Ovary (tissue), 9 donors: ENCODE measurements around the gene SEMA4B. TPM values are rescaled to one million over a fixed set of nuclear protein-coding genes. Genes with fewer than 3 reads are reported as not detected.

ENCODE experiments used
- DNase-seq, 5 donors: peaks; one replicate each; pipeline ENCODE4 v3.0.0-alpha.2; 2019 to 2020
- H3K27ac ChIP-seq, 2 donors: fragments of 200-600 bp; one replicate each; pipeline versions ENCODE4 v1.5.1 to v1.8.0; 2019 to 2022
- H3K27me3 ChIP-seq: fragments of 200-600 bp; one replicate; pipeline ENCODE4 v1.8.0; 2022
- H3K36me3 ChIP-seq: fragments of 200-600 bp; sonication (generic); one replicate; pipeline ENCODE4 v1.5.1; 2019
- H3K4me1 ChIP-seq: one replicate; pipeline ENCODE4 v1.8.1; 2013; ENCODE audit warnings: mild to moderate bottlenecking, moderate library complexity; ENCODE audit not compliant: insufficient read depth
- H3K4me3 ChIP-seq: fragments of 200-600 bp; sonication (generic); one replicate; pipeline ENCODE4 v1.5.1; 2017
- H3K9me3 ChIP-seq, 2 donors: fragments of 200-600 bp in 1 of 2; sonication (generic) in 1 of 2; one replicate each; pipeline versions ENCODE4 v1.5.1 to v1.8.1; 2013 to 2019; ENCODE audit warnings: mild to moderate bottlenecking in 1 of 2, moderate library complexity in 1 of 2
- EP300 ChIP-seq: sonication (generic); formaldehyde crosslinking; IDR thresholded peaks from one replicate; pipeline ENCODE4 v1.6.1; 2017; ENCODE audit warnings: antibody characterized with exemption
- POLR2A ChIP-seq: fragments of 450-650 bp; IDR thresholded peaks from one replicate; pipeline ENCODE4 v1.6.1; 2017; ENCODE audit warnings: antibody characterized with exemption, mild to moderate bottlenecking, moderate library complexity
- WGBS, 3 donors: extraction: QIAGEN DNeasy Blood & Tissue Kit in 1 of 3; methylation state at CpG; one replicate each; pipeline versions ENCODE4 v1.1.5 to v1.1.7; 2013 to 2017; 5-methylcytosine and 5-hydroxymethylcytosine counted together
- intact Hi-C, 4 donors: fragments of 100-400 bp; cut with DNase I; formaldehyde crosslinking; loops; one replicate each; pipeline versions ENCODE4 v1.11.0 to v1.15.1; 2022 to 2023
- polyA plus RNA-seq, 2 donors: library from polyadenylated mRNA; stranded (reverse); fragments of 200-250 nt in 1 of 2; fragments of 350-450 nt in 1 of 2; fragmentation: Illumina TruSeq in 1 of 2; extraction: RNeasy Lipid Tissue Mini Kit (QIAGEN cat#74804) in 1 of 2; gene quantifications; one replicate each; pipeline ENCODE4 v1.2.3, GENCODE V29; 2013 to 2014
- total RNA-seq, 7 donors: library from RNA; depleted of rRNA in 2 of 7; stranded (reverse); fragments of >200 nt in 2 of 7; fragmentation: NEBNext Ultra II Directional in 3 of 7; extraction: Animal tissue kit (Norgen Biotek cat#: 25700) in 3 of 7; gene quantifications; one replicate each; pipeline versions ENCODE4 v1.1.0 to v1.2.4, GENCODE V29; 2016 to 2023
- TF ChIP-seq, protein P1 (sequence below), 3 donors: fragments of 450-650 bp in 2 of 3; fragments of 200-600 bp in 1 of 3; IDR thresholded peaks; one replicate each; pipeline versions ENCODE4 v1.5.1 to v1.8.0; 2016 to 2022; ENCODE audit warnings: antibody characterized with exemption in 3 of 3, mild to moderate bottlenecking in 1 of 3
- donor health status: DM: no; HTN: no; CAD: no; lungs with moderate emphysema.
- donor health status: DM: no; HTN: no; CAD: no.
- donor health status: Bipolar disorder and iron deficiency.
- donor health status: DM: yes; HTN: yes; CAD: no.
- donor health status: DM: no; HTN: no; CAD: no.
- donor health status: DM: yes; HTN: yes; CAD: no.

SEMA4B gene
- total and polyA plus RNA-seq, 9 donors: 12.4 to 83.8 (median 33.2) TPM

DNA sequence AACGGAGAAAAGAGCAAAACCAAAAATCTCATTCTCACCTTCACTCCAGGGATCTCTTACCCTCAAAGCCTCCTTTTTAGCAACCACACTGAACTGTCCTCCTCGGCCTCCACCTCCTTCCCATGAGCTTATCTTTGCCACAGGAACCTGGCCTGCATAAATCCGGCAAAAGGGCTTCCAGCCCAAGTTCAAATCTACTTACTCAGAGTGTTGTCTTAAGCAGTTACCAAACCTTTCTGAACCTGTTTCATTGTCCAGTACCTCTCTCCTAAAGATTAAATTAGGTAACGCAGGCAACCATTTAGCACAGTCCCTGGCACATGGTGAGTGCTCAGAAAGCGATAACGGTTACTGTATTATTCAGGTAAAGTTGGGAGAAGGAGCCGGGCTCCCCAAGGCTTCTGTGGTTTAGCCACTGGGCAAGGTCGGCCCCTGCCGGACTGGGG lies 31.8 kb downstream of the SEMA4B start:
- Histone ChIP-seq H3K4me1 (peaks cover 4% of the 10 kb centered on the region), H3K27ac (peak overlapping the region; percentile 47 to 77), H3K27me3 (no peaks in the 10 kb centered on the region), H3K9me3 (no peaks in the 10 kb centered on the region), H3K4me3 (peak overlapping the region; percentile 66), H3K36me3 (no peaks in the 10 kb centered on the region)
- TF ChIP-seq EP300: no peak
- TF ChIP-seq, protein P1, sequence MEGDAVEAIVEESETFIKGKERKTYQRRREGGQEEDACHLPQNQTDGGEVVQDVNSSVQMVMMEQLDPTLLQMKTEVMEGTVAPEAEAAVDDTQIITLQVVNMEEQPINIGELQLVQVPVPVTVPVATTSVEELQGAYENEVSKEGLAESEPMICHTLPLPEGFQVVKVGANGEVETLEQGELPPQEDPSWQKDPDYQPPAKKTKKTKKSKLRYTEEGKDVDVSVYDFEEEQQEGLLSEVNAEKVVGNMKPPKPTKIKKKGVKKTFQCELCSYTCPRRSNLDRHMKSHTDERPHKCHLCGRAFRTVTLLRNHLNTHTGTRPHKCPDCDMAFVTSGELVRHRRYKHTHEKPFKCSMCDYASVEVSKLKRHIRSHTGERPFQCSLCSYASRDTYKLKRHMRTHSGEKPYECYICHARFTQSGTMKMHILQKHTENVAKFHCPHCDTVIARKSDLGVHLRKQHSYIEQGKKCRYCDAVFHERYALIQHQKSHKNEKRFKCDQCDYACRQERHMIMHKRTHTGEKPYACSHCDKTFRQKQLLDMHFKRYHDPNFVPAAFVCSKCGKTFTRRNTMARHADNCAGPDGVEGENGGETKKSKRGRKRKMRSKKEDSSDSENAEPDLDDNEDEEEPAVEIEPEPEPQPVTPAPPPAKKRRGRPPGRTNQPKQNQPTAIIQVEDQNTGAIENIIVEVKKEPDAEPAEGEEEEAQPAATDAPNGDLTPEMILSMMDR (IDR thresholded peaks at IDR 0.05): peak in 2 of 3 donors; percentile 15 to 51
- 10 to 11% (median 11%) methylated on average over 9 of the region's 9 CpGs for WGBS, 3 donors
- DNase-seq: no peak
- intact Hi-C loops: loop anchor here in 1 of 4 donors (5.0 kb wide), 1 partner anchor 71 kb away; no protein-coding TSS in a partner anchor

DNA sequence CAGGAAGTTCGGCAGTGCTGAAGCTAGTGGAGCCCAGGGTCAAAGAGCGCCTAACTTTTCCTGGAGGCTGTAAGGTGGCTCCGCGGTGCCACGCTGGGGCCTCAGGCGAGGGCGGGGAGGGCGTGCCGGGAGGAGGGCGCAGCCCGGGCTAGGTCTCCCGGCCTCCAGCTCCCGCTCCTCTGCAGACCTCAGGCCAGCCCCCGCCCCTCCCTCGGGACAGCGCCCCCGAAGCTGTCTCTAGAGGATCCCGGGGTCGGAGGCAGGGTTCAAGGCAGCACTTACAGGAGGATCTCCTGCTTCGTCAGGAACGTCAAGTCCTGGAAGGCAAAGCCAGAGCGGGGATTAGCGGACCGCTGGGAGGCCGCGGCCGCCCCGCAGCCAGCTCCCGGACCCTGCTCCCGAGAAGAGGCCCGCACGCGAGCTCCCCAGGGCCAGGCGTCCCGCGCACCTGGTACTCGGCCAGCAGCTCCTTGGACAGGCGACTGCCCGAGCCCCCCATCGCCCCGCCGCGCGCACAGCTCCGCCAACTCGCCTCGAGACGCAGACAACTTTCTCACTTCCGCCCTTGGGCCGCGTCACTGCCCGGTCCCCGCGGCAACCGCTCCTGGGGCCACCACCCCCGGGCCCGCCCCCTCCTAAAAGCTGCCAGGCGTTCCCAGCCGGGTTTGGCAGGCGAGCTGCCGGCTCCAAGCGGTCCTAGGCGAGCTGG lies 32.4 kb downstream of the SEMA4B start, which contains the start of gene CIB1:
CIB1 (minus strand) TSS at position 555 of the 709 bp plus-strand sequence; CDS start at position 499, 56 bp downstream.
- Histone ChIP-seq H3K36me3 (no peaks in the 10 kb centered on the region), H3K4me1 (peaks cover 4% of the 10 kb centered on the region), H3K4me3 (peak within 1 kb of the TSS; percentile 78), H3K27me3 (no peaks in the 10 kb centered on the region), H3K27ac (peak within 1 kb of the TSS; percentile 74 to 77), H3K9me3 (no peaks in the 10 kb centered on the region)
- intact Hi-C loops: loop anchor here in 1 of 4 donors (5.0 kb wide), 1 partner anchor 71 kb away; no protein-coding TSS in a partner anchor
- DNase-seq: peak; percentile 97 to 99 (median 98)
- no peak for TF ChIP-seq EP300
- TF ChIP-seq POLR2A: peak; percentile 59
- TF ChIP-seq, protein P1 (IDR thresholded peaks at IDR 0.05): peak in 2 of 3 donors; percentile 3 to 46
- WGBS, 3 donors: 0 to 1% (median 0%) methylated on average over 39 to 63 of the region's 63 CpGs

DNA sequence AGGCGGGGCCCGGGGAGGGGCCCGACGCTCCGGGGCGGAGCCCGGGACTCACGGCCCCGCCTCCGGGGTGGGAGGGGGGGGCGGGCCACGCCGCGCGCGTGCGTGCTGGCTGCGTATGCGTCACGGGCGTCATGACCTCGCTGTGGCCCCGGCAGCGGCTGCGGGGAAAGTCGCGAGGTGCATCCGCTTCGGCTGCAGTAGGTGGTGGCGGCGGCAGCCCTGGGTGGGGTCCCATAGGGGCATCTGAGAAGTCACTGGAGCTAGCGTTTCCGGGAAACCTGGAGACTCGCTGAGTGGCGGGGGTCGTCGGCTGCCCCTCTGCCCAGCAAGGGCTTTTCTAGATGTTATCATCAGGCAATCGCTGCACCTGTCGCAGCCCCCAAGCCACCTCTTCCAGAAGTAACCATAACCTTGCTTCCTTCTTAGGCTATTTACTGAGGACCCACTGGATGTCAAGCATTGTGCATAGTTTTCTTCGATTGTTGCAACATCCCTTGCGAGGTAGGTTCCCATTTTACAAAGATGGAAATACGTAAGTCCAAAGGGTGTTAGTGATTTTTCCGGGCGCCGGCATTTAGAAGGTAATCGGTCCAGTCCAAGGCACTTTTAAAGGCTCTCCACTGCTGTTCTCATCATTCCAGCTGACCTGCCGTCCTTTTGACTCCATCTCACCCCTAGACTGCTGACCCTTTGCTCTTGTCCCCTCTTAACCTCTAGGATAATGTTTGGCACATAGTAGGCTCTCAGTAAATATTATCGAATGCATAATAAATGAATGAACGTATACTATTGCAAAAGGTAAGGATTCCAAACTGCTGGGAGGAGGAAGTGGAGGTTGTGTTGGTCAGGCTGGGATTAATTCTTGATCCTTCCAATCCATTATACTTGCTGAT lies 33.2 kb downstream of the SEMA4B start, which contains the start of gene GDPGP1:
GDPGP1 (plus strand) TSS at position 114 of the 893 bp plus-strand sequence. CDS start 6,700 bp downstream, outside the sequence.
- Histone ChIP-seq H3K36me3 (no peaks in the 10 kb centered on the region), H3K27ac (peak within 1 kb of the TSS; percentile 74 to 77), H3K9me3 (no peaks in the 10 kb centered on the region), H3K4me3 (peak within 1 kb of the TSS; percentile 78), H3K4me1 (peaks cover 4% of the 10 kb centered on the region), H3K27me3 (no peaks in the 10 kb centered on the region)
- 3 to 9% (median 4%) methylated on average over 28 to 49 of the region's 49 CpGs for WGBS, 3 donors
- peak; percentile 34 for TF ChIP-seq POLR2A
- TF ChIP-seq, protein P1 (IDR thresholded peaks at IDR 0.05): no peak
- TF ChIP-seq EP300: no peak
- no peak for DNase-seq
- intact Hi-C loops: loop anchor here in 1 of 4 donors (5.0 kb wide), 1 partner anchor 72 kb away; no protein-coding TSS in a partner anchor

DNA sequence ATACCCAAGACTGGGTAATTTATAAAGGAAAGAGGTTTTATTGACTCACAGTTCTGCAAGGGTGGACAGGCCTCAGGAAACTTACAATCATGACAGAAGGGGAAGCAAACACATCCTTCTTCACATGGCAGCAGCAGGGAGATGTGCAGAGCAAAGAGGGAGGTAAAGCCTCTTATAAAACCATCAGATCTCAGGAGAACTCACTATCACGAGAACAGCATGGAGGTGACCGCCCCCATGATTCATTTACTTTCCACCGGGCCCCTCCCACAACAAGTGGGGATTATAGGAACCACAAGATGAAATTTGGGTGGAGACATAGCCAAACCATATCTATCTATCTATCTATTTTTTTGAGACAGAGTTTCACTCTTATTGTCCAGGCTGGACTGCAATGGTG lies 38.2 kb downstream of the SEMA4B start:
- intact Hi-C loops: no loop called here
- H3K4me3 ChIP-seq: no peak overlapping the region
- no peak for TF ChIP-seq POLR2A
- TF ChIP-seq EP300: no peak
- TF ChIP-seq, protein P1 (IDR thresholded peaks at IDR 0.05): no peak
- DNase-seq: no peak
- H3K36me3 ChIP-seq: no peaks in the 10 kb centered on the region
- WGBS, 3 donors: 78 to 92% (median 82%) methylated on average over 3 of the region's 3 CpGs
- H3K4me1 ChIP-seq: peaks cover 1% of the 10 kb centered on the region
- no peak overlapping the region for H3K27ac ChIP-seq
- no peaks in the 10 kb centered on the region for H3K9me3 ChIP-seq
- no peaks in the 10 kb centered on the region for H3K27me3 ChIP-seq
